Stimulated activated CD4-positive, alpha-beta T cell treated with anti-CD3 and anti-CD28 coated beads, Interleukin-15, amount 100 ng/mL, for 24 hours (primary cell): ENCODE results near the gene PROX2.

Source experiments
- DNase-seq: peaks from one replicate; pipeline ENCODE4 v3.0.0-alpha.2; 2020

Gene PROX2

DNA sequence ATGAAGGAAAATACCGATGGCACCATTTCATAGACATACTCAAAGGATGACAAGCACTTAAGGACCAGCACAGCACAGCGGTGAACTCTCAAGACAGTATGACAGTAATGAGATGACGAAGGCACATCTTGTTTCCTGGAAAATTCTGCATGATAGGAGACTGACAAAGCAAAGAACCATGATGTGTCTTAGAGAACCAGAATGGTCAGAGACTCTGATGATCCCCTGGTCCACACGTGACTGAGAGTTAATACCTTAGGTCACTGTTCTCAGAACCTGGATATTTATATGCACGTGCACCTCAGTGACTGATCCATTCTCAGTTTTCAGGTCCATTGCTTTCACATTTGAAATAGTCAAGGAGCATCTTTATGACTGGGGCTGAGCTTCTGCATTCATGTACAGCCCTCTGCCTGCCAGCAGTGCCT lies 35.3 kb downstream of the PROX2 start:
- DNase-seq, result no peak

DNA sequence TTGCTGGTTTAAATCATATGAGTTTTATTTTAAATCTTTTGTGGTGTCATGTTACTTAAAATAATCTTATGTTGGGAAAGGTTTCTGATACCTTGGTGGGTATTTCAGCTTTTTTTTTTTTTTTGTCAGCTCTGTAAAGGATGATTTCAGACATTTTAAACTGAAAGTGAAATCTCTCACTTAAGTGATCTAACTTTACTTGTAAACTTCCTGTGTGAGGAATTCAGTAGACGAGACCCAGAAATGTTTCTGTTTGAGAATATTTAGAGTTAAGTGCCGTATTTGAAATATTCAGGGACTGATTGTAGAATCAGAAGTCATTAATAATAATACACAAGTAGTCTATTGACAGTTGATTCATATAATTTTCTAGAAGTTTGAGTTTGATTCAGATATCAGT lies 37.8 kb downstream of the PROX2 start:
- DNase-seq, result no peak

DNA sequence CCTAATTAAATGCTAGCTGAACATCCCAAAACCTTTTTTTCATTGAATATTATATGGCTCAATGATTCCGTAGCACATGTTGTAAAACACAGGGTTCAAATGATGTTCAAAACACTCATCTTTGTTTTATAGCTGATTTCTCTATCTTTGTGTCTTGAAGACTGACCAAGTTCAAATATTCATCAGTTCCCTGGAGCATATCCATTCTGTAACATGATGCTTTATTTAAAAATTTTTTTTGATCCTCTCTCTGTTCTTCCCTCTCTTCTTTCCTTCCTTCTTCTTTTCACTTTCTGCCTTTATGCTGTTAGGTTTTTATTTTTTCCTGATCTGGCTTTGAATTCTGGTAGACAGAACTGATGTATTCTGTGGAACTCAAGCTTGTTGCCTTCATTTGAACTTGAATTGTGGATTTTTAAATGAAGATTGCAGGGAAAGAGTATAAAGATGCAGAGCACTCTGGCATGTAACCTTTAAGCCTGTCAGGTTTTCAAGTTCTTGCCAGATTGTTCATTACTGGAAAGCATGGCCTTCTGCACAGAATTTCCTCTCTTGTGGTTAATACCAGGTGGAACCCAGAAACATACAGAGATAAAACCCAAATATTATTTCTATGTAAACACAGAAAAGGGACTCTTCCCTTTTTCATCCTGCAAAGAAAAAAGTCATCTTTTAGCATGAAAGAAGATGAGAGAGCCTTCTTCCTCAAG lies 39.5 kb downstream of the PROX2 start:
- no peak for DNase-seq

DNA sequence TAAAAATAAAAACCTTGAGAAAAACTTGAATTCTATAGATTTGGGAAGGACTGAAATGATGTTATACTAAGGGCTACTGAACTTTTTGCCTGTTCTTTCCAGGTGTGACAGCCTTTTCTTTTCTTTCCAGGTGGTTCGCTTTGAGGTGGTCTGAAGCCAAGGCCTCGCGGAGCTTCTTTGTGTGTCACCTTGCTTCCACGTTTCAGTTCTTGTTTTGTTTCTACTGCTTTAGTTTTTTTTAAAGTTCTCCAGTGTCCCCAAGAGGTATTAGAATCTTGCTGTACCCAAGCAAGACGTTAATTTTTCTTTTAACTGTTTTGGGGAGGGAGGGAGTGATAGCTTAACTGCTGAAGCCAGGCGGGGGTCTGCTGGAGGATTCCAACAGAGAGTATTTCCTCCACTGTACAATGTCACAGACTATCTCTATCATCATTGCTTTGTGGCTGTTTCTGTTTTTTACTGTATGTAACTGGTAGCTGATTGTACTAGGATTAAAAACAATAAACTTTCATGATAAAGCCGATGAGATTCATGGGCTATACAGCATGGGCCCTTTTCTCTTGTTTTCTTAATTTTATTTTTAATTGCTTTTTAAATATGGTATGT lies 40.2 kb downstream of the PROX2 start:
- no peak for DNase-seq

DNA sequence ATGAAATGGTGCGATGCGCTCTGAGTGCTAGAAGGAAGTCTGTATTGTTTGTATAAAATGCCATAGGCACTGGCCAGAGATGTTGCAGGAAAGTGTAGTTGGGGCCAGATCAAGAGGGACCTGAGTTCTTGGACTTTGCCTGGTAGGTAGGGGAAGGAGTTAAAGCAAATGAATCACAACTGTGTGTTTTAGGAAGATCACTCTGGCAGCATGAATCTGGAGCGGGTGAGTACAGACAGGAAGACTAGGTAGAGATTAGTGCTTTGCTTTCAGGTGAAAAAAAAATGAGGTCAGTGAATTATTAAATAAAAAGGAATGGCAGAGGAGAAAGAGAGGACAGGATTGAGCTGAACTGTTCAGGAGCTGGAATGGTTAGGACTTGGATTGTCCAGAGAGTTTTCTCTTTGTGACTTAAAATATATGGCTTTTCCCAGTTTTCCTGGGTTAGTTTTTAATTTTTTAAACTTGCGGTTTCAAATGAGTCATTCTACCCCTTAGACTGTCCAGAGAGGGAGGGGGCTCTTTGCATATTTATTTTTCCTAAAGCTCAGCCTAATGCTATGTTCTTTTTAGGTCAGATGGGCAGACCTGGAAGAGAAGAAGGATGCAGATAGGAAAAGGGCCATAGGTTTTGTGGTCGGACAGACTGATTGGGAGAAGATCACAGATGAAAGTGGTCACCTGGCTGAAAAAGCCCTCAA lies 41.1 kb downstream of the PROX2 start:
- no peak for DNase-seq

DNA sequence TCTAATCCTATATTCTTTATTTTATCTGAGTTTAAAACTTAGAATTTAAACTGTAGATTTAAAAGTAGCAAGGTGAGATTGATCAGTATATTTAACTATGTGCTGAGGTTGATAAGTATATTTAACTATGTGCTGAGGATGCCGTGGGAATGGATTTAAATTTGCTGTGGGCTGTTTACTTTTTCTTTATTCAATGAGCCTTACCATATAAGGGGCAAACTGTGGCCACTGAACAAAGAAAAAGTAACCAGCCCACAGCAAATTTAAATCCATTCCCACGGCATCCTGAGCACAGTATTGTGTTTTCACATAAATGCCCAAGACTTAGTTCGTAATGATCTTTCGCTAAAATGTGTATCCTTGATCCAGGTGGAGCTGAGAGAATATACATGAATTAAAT lies 43.1 kb downstream of the PROX2 start:
- no peak for DNase-seq

DNA sequence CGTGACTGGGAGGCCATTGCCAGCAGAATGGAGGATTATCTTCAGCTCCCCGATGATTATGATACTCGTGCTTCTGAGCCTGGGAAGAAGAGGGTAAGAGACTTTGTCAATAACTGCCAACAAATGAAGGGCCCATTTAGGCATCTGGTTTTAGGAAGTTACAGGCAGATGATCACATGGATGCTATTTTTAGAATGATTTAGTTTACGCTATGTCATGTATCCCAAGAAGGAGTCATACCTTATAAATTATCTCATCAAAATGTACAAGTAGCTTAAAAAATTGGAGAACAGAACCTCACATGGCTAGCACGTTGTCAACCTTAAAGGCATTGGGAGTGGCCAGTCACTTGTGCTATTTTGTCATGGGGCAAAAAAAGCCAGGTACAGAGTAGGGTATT lies 46.7 kb downstream of the PROX2 start:
- no peak for DNase-seq

DNA sequence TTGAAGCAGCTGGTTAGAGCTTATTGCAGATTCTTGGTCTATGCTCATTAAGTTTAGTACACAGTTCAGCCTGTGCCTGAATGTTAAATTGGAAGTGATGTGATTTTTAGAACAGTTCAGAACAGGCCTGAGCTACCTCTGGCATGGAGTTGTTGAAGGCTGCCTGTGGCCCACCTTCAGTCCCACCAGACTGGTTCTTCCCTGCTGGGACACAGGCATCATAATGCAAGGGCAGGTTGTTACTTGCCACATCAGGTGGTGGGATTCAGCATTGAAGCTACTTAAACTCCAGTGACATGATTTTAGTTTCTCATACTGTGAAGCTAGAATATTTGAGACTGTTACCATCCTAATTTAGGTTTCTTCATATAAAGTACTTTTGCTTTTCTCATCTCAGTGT lies 49.4 kb downstream of the PROX2 start:
- DNase-seq, result no peak
